ENCODE measurements around the gene DNAH14.

DNA sequence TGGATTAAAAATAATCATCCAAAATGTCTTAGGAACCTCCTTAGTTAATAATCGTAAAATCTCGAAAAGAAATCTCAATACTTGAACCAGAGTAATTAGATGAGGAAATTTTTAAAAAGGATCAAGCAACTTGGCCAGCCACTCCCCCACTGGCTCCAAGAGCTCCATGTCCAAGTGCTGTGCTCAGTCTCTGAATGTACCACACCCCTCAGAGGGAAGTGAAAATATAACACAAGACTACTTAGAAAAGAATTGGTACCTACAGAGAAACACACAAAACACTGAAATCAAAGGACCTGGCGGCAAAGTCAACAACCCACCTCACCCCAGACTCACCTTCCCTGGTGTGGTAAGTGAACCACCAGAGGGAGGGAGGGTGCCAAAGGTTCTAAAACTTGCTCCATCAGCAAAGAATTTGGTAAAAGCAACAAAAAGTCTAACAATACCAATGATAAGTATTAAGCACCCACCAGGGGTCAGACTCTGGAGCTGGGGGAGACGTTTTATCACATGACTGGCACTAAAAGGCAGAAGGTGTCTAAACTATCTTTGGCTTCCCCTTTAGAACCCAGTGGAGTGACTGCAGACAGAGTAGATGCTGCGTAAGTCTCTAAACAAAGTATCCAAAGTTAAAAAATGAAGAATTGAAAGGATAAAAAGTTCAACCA lies 484.4 kb downstream of the DNAH14 start:
- TF ChIP-seq, protein P1, sequence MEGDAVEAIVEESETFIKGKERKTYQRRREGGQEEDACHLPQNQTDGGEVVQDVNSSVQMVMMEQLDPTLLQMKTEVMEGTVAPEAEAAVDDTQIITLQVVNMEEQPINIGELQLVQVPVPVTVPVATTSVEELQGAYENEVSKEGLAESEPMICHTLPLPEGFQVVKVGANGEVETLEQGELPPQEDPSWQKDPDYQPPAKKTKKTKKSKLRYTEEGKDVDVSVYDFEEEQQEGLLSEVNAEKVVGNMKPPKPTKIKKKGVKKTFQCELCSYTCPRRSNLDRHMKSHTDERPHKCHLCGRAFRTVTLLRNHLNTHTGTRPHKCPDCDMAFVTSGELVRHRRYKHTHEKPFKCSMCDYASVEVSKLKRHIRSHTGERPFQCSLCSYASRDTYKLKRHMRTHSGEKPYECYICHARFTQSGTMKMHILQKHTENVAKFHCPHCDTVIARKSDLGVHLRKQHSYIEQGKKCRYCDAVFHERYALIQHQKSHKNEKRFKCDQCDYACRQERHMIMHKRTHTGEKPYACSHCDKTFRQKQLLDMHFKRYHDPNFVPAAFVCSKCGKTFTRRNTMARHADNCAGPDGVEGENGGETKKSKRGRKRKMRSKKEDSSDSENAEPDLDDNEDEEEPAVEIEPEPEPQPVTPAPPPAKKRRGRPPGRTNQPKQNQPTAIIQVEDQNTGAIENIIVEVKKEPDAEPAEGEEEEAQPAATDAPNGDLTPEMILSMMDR (IDR thresholded peaks at IDR 0.05), result no peak
- TF ChIP-seq POLR2A (IDR thresholded peaks at IDR 0.05), result no peak

Data from body of pancreas (tissue), 4 donors.